ENCODE measurements around the gene BRD3OS.

BRD3OS gene

GRCh38 chr9:134054891-134055811 lies 29.9 kb downstream of the BRD3OS start:
- FAIRE-seq, result no peak
- TF ChIP-seq, protein P1, sequence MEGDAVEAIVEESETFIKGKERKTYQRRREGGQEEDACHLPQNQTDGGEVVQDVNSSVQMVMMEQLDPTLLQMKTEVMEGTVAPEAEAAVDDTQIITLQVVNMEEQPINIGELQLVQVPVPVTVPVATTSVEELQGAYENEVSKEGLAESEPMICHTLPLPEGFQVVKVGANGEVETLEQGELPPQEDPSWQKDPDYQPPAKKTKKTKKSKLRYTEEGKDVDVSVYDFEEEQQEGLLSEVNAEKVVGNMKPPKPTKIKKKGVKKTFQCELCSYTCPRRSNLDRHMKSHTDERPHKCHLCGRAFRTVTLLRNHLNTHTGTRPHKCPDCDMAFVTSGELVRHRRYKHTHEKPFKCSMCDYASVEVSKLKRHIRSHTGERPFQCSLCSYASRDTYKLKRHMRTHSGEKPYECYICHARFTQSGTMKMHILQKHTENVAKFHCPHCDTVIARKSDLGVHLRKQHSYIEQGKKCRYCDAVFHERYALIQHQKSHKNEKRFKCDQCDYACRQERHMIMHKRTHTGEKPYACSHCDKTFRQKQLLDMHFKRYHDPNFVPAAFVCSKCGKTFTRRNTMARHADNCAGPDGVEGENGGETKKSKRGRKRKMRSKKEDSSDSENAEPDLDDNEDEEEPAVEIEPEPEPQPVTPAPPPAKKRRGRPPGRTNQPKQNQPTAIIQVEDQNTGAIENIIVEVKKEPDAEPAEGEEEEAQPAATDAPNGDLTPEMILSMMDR (IDR thresholded peaks at IDR 0.05; ENCODE audit: insufficient read depth, missing control alignments), result no peak

GRCh38 chr9:134055981-134056461 lies 30.7 kb downstream of the BRD3OS start:
- TF ChIP-seq, protein P1 (IDR thresholded peaks at IDR 0.05; ENCODE audit: insufficient read depth, missing control alignments), result no peak
- FAIRE-seq, result no peak
- no peak for DNase-seq (ENCODE audit: insufficient read length, low spot score)

More at GRCh38 chr9:134054891-134055811, 29.9 kb downstream of the BRD3OS start:
- DNase-seq (ENCODE audit: insufficient read length, low spot score), result no peak

GRCh38 chr9:134056483-134057306 lies 31.4 kb downstream of the BRD3OS start:
- FAIRE-seq, result no peak
- DNase-seq (ENCODE audit: insufficient read length, low spot score), result no peak
- TF ChIP-seq, protein P1 (IDR thresholded peaks at IDR 0.05; ENCODE audit: insufficient read depth, missing control alignments), result no peak

- TF ChIP-seq, protein P1 (IDR thresholded peaks at IDR 0.05; ENCODE audit: insufficient read depth, missing control alignments), result no peak
- DNase-seq (ENCODE audit: insufficient read length, low spot score), result no peak
- no peak for FAIRE-seq
Observed at GRCh38 chr9:134057307-134057657, 32.0 kb downstream of the BRD3OS start.

- FAIRE-seq (no peak), DNase-seq (ENCODE audit: insufficient read length, low spot score) (no peak)
- TF ChIP-seq, protein P1 (IDR thresholded peaks at IDR 0.05; ENCODE audit: insufficient read depth, missing control alignments), result no peak
Observed at GRCh38 chr9:134057751-134058701, 32.7 kb downstream of the BRD3OS start.

DNA sequence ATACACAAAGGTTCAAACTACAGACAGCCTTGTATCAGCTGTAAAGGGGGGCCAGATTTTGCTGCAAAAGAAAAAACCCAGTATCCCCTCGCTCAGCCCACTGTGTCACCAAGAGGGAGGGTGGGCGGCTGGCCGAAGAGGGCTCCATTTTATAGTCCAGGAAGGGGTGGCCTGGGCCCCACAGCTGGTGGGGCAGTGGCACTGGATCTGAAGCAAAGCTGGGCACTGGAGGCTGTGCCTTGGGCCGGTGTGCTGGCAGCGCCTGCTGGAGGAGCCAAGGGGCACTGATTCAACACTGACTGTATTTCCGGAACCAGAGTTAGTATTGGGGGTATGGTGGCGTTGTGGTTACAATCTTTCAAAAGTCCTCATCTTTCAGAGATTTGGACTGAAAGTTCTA lies 33.4 kb downstream of the BRD3OS start:
- TF ChIP-seq, protein P1 (IDR thresholded peaks at IDR 0.05; ENCODE audit: insufficient read depth, missing control alignments), result no peak
- DNase-seq (ENCODE audit: insufficient read length, low spot score) (no peak), FAIRE-seq (no peak)
